Cardiac muscle cell (in vitro differentiated cells and primary cell): ENCODE measurements around the gene CTSO. TPM values are rescaled to one million over a fixed set of nuclear protein-coding genes. Genes with fewer than 3 reads are reported as not detected.
"Not testable (repeated sequence)": the region's sequence is repeated elsewhere in the genome, so short reads cannot be mapped to it uniquely, and the experiment has no call there.

ENCODE experiments used
- DNase-seq, 2 donors: peaks; one replicate each; pipeline versions ENCODE4 v3.0.0 to v3.0.0-alpha.2; 2010 to 2017; ENCODE audit warnings: low read depth in 1 of 2, low spot score in 1 of 2
- H3K27ac ChIP-seq: fragments of 200-600 bp; sonication (generic); 2 replicates; pipeline ENCODE4 v1.5.1; 2016
- H3K27me3 ChIP-seq: fragments of 200-600 bp; sonication (generic); 2 replicates; pipeline ENCODE4 v1.6.0; 2016; ENCODE audit warnings: control low read depth
- H3K36me3 ChIP-seq: fragments of 200-600 bp; sonication (generic); 2 replicates; pipeline ENCODE4 v1.5.1; 2016; ENCODE audit warnings: control low read depth
- H3K4me1 ChIP-seq: fragments of 200-600 bp; sonication (generic); 2 replicates; pipeline ENCODE4 v1.8.1; 2017; ENCODE audit warnings: low read depth, mild to moderate bottlenecking, mixed run types
- H3K4me3 ChIP-seq: fragments of 200-600 bp; sonication (generic); 2 replicates; pipeline ENCODE4 v1.5.1; 2016; ENCODE audit warnings: mild to moderate bottlenecking
- H3K9me3 ChIP-seq: fragments of 200-600 bp; sonication (generic); 2 replicates; pipeline ENCODE4 v1.5.1; 2017; ENCODE audit warnings: low read depth, mild to moderate bottlenecking, control low read depth
- CTCF ChIP-seq: IDR thresholded peaks from 2 replicates; pipeline ENCODE4 v1.5.1; 2012; ENCODE audit warnings: low read depth, mild to moderate bottlenecking, low read length
- polyA plus RNA-seq: library from polyadenylated mRNA; unstranded; fragments of >200 nt; fragmentation: Nextera tagmentation; extraction: Ambion mirVana; gene quantifications from 2 replicates; pipeline ENCODE4 v1.2.1, GENCODE V29; 2016
- total RNA-seq: library from RNA; depleted of rRNA; stranded (reverse); fragments of >200 nt; gene quantifications from 2 replicates; pipeline ENCODE4 v1.2.3, GENCODE V29; 2016

CTSO gene
- total and polyA plus RNA-seq, 2 experiments from 2014 or later: 2.6 to 6.5 TPM

DNA sequence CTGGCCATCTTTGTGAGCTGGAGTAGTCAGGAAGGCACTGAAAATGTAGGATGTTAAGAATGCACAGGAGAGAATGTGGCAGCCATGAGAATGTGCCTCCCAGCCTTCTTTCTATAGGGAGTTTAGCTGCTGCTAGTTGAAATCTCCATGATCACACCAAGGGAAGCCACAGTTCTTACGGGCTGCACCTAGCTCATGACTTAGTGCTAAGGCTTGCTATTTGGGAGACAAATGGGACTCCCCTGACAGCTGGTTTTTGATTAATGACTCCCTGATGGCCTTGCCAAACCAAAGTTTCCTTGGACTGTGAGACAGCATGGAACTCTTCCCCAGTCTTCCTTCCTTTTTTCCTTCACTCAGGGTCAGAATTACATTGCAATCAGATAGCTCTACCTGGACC lies 9.2 kb downstream of the CTSO start:
- no peaks in the 10 kb centered on the region for H3K36me3 ChIP-seq
- H3K27me3 ChIP-seq: no peaks in the 10 kb centered on the region
- H3K4me1 ChIP-seq: peaks cover 5% of the 10 kb centered on the region
- H3K27ac ChIP-seq: no peak overlapping the region
- no peaks in the 10 kb centered on the region for H3K9me3 ChIP-seq
- no peak for DNase-seq
- TF ChIP-seq CTCF: no peak
- no peak overlapping the region for H3K4me3 ChIP-seq

DNA sequence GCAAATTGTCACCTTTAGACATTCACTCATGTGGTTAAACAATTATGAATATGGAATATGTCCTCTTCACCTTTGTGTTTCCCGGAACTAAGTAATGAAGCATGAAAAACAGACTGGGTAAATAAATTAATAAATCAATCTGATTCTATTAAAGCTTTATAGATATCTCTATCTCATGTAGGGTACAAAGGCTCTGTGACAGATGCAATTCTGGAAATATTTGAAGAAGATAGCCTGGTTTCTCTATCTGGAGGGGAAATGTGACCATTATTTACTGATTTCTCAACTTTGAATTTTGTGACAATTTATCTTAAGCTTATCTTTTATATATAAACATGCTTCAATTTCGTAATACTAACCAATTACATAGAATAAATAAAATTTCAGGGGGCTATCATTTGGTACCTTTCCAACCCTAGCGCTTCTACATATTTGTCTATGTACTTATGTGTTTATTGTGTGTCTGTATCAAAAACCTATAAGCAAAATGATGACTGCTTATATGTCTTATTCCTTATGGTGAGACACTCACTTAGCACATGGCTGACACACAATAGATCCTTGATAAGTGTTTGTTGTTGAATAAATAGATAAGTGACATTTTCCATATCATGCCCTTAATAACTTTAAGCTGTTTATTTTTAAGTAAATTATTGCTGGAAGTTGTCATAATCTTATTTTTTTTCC lies 9.9 kb downstream of the CTSO start:
- H3K27me3 ChIP-seq: no peaks in the 10 kb centered on the region
- no peak for DNase-seq
- peaks cover 5% of the 10 kb centered on the region for H3K4me1 ChIP-seq
- H3K4me3 ChIP-seq: no peak overlapping the region
- no peaks in the 10 kb centered on the region for H3K9me3 ChIP-seq
- H3K36me3 ChIP-seq: no peaks in the 10 kb centered on the region
- H3K27ac ChIP-seq: no peak overlapping the region
- no peak for TF ChIP-seq CTCF

DNA sequence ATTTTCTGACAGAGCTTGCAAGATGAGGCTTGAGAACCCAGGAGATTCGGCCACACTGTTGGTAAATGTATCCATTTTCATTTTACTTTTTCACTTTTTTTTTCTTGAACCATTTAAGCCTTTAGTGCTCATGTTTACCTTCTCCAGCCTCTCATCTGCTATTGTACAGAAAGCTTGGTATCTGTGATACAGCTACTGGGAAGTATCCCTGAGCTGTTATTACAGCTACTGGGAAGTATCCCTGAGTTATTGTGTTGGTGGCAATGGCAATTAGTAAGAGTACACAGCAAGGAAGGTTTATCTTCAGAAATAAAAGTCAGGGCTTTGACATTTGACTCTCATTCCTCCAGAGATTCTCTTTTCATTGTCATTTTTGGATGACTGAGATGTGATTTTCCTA lies 11.8 kb downstream of the CTSO start:
- TF ChIP-seq CTCF: no peak
- DNase-seq: no peak
- Histone ChIP-seq H3K36me3 (no peaks in the 10 kb centered on the region), H3K9me3 (no peaks in the 10 kb centered on the region), H3K27me3 (no peaks in the 10 kb centered on the region), H3K4me1 (peaks cover 5% of the 10 kb centered on the region), H3K27ac (no peak overlapping the region), H3K4me3 (no peak overlapping the region)

- Histone ChIP-seq H3K27me3 (no peaks in the 10 kb centered on the region), H3K27ac (no peak overlapping the region), H3K4me1 (peaks cover 2% of the 10 kb centered on the region), H3K4me3 (no peak overlapping the region), H3K36me3 (no peaks in the 10 kb centered on the region), H3K9me3 (no peaks in the 10 kb centered on the region)
- no peak for TF ChIP-seq CTCF
- no peak for DNase-seq
Measured at GRCh38 chr4:155941085-155941790, 12.4 kb downstream of the CTSO start.

DNA sequence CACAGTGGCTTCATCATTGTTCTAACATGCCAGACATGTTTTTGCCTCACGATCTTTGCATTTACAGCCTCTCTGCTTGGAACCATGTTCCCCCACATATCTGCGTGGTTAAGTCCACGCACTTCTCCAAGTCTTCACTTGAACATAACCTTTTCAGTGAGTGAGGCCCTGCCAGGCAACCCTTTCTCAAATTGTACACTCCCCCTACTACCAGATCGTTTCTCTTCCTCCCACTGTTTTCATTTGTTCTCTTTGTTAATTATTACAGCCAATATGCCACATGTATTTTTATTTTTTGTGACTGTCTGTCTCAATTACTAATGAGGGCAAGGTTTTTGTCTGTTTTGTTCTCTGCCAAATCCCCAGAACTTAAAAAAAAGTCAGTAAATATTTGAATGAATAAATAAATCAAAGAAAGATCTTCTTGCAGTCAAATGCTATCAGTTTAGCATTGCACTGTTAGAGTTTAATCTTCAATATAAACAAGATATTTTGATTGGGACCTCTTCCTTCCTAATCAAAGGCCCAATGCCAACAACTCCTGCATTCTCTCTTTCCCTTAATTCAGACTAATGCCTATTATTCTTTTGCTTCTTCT lies 18.2 kb downstream of the CTSO start:
- no peaks in the 10 kb centered on the region for H3K4me1 ChIP-seq
- H3K36me3 ChIP-seq: no peaks in the 10 kb centered on the region
- no peak overlapping the region for H3K4me3 ChIP-seq
- no peak overlapping the region for H3K27ac ChIP-seq
- H3K27me3 ChIP-seq: no peaks in the 10 kb centered on the region
- TF ChIP-seq CTCF: no peak
- no peak for DNase-seq
- H3K9me3 ChIP-seq: no peaks in the 10 kb centered on the region

DNA sequence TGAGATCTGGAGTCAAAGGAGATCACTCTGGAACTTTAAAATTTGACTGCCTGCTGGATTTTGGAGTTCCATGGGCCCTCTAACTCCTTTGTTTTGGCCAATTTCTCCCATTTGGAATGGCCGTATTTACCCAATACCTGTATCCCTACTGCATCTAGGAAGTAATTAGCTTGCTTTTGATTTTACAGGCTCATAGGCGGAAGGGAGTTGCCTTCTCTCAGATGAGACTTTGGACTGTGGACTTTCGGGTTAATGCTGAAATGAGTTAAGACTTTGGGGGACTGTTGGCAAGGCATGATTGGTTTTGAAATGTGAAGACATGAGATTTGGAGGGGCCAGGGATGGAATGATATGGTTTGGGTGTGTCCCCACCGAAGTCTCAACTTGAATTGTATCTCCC lies 19.0 kb downstream of the CTSO start:
- not testable (repeated sequence) for H3K9me3 ChIP-seq, H3K27ac ChIP-seq, H3K4me1 ChIP-seq, H3K36me3 ChIP-seq, H3K4me3 ChIP-seq, H3K27me3 ChIP-seq, DNase-seq
